ENCODE results near the gene C1orf226. TPM values are rescaled to one million over a fixed set of nuclear protein-coding genes. Genes with fewer than 3 reads are reported as not detected.

Gene C1orf226
- total and polyA plus RNA-seq, 2 experiments from 2014 or later, result 2.8 to 6.6 TPM

DNA sequence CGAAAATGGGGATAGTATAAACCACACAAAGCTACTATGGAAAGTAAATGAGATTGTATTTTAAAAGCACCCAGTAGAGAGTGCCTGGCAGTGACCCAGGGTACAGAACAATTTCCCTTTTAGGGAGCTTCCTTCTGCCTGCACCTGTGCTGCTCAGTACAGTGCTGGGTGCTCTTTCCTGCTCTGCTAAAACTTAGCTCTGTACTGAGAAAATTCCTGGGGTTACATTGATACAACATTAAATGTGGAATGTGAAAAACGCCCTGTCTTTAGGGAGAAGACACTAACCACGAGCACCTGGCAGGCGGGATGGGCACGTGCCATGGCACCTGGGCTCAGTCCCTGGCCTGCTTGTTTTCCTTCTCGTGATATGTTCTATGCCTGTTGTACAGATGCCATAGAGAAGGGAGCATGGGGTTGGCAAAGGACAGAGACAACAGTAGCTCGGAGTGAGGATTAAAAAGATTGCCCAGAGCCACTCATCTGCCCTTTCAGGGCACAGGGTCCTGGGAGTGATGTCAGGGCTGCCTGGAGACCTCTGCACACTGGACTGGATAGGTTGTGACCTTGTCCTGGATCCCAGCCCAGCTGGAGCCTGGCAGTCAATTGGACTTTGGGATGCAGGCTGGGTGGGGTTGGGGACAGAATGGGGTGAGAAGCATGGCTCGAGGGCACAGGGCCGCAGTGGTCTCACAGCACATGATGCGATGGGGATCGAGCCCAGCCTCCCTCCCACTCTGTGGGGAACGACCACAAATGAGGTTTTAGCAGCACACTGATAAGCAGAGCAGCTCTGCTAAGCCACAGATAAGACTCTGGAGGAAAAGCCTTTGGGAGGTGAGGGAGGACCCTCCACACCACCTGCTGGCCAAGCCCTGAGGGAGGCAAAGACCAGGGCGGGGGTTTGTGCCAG lies 9.1 kb upstream of the C1orf226 start:
- Histone ChIP-seq H3K4me3 (no peak overlapping the region), H3K27ac (no peak overlapping the region), H2AFZ (no peak overlapping the region), H3K79me2 (no peaks in the 10 kb centered on the region), H3K36me3 (replicated peaks; ENCODE audit: insufficient read depth, low read depth) (no peaks in the 10 kb centered on the region), H3K4me1 (ENCODE audit: insufficient read depth) (peaks cover 7% of the 10 kb centered on the region), H4K20me1 (ENCODE audit: insufficient read depth, poor library complexity, severe bottlenecking) (no peaks in the 10 kb centered on the region), H3K9me2 (replicated peaks; ENCODE audit: insufficient read depth) (no peaks in the 10 kb centered on the region), H3K4me2 (no peak overlapping the region), H3K27me3 (no peaks in the 10 kb centered on the region), H3K9me3 (ENCODE audit: low read depth) (no peaks in the 10 kb centered on the region)
- WGBS (ENCODE audit: low lambda C conversion rate, missing lambda C conversion rate), result 64% methylated on average over 13 of the region's 13 CpGs
- TF ChIP-seq, protein P1, sequence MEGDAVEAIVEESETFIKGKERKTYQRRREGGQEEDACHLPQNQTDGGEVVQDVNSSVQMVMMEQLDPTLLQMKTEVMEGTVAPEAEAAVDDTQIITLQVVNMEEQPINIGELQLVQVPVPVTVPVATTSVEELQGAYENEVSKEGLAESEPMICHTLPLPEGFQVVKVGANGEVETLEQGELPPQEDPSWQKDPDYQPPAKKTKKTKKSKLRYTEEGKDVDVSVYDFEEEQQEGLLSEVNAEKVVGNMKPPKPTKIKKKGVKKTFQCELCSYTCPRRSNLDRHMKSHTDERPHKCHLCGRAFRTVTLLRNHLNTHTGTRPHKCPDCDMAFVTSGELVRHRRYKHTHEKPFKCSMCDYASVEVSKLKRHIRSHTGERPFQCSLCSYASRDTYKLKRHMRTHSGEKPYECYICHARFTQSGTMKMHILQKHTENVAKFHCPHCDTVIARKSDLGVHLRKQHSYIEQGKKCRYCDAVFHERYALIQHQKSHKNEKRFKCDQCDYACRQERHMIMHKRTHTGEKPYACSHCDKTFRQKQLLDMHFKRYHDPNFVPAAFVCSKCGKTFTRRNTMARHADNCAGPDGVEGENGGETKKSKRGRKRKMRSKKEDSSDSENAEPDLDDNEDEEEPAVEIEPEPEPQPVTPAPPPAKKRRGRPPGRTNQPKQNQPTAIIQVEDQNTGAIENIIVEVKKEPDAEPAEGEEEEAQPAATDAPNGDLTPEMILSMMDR (IDR thresholded peaks at IDR 0.05; ENCODE audit: poor library complexity), result no peak
- TF ChIP-seq EZH2 (IDR thresholded peaks at IDR 0.05; ENCODE audit: borderline replicate concordance), result no peak
- TF ChIP-seq EZH2phosphoT487 (IDR thresholded peaks at IDR 0.05; ENCODE audit: low read depth, severe bottlenecking, unreplicated experiment), result no peak
- no peak for DNase-seq (ENCODE audit: low spot score)

DNA sequence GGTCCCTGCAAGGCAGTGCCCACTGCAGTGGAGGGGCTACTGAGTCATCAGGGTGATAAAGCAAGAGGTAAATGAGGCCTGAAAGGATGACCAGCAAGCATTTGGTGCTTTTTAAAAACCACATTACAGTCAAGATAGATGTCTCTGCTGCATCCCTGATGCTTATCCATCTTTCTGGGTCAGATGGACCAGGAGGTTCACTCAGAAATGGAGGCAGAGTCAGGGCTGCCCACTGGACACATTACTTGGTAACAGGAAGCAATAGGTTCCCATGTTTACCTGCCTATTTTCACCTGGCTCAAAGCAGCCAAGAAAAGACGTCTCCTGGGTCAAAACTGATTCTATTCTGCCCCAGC lies 8.5 kb upstream of the C1orf226 start:
- H3K4me2 ChIP-seq, result no peak overlapping the region
- no peaks in the 10 kb centered on the region for H4K20me1 ChIP-seq (ENCODE audit: insufficient read depth, poor library complexity, severe bottlenecking)
- no peak overlapping the region for H3K4me3 ChIP-seq
- peaks cover 7% of the 10 kb centered on the region for H3K4me1 ChIP-seq (ENCODE audit: insufficient read depth)
- WGBS (ENCODE audit: low lambda C conversion rate, missing lambda C conversion rate), result 81% methylated on average over 1 of the region's 1 CpG
- no peaks in the 10 kb centered on the region for H3K9me2 ChIP-seq (replicated peaks; ENCODE audit: insufficient read depth)
- no peak overlapping the region for H3K27ac ChIP-seq
- TF ChIP-seq EZH2 (IDR thresholded peaks at IDR 0.05; ENCODE audit: borderline replicate concordance) (no peak), EZH2phosphoT487 (IDR thresholded peaks at IDR 0.05; ENCODE audit: low read depth, severe bottlenecking, unreplicated experiment) (no peak)
- TF ChIP-seq, protein P1 (IDR thresholded peaks at IDR 0.05; ENCODE audit: poor library complexity), result no peak
- no peaks in the 10 kb centered on the region for H3K9me3 ChIP-seq (ENCODE audit: low read depth)
- H3K36me3 ChIP-seq (replicated peaks; ENCODE audit: insufficient read depth, low read depth), result no peaks in the 10 kb centered on the region
- no peaks in the 10 kb centered on the region for H3K79me2 ChIP-seq
- H2AFZ ChIP-seq, result no peak overlapping the region
- no peaks in the 10 kb centered on the region for H3K27me3 ChIP-seq
- DNase-seq (ENCODE audit: low spot score), result no peak

DNA sequence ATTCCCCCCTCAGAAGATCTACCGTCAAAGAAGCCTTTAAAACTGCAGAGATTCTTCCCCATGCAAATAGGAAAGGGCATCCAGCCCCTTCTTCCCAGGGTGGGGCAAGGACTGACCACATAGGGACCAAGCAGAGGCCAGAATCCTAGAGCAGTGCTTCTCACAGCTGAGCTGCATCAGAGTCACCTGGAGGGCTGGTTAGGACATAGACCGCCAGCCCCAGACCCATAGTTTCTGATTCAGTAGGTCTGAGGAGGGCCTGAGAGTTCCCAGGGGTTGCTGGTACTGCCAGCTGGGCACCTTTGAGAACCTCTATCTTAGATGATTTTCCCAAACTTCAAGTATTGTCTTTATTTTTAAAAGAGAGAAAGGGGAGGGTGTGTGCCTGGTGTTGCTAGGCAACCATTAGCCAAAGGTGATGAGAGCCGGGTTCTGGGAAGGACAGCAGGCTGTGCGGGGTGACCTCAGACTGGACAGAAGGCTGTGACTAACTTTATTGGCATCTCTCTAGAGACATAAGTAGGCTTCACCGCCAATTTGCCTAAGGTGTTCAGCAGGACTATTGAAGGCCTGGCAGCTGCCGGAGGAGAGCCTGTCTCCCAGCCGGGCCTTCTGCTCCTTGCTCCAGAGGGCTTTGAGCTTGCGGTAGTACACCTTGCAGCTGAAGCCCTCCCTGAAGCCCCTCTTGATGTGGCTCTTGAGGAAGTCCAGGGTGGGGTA lies 7.8 kb upstream of the C1orf226 start:
- TF ChIP-seq EZH2phosphoT487 (IDR thresholded peaks at IDR 0.05; ENCODE audit: low read depth, severe bottlenecking, unreplicated experiment) (no peak), EZH2 (IDR thresholded peaks at IDR 0.05; ENCODE audit: borderline replicate concordance) (no peak)
- 72% methylated on average over 8 of the region's 8 CpGs for WGBS (ENCODE audit: low lambda C conversion rate, missing lambda C conversion rate)
- no peak overlapping the region for H3K4me3 ChIP-seq

DNA sequence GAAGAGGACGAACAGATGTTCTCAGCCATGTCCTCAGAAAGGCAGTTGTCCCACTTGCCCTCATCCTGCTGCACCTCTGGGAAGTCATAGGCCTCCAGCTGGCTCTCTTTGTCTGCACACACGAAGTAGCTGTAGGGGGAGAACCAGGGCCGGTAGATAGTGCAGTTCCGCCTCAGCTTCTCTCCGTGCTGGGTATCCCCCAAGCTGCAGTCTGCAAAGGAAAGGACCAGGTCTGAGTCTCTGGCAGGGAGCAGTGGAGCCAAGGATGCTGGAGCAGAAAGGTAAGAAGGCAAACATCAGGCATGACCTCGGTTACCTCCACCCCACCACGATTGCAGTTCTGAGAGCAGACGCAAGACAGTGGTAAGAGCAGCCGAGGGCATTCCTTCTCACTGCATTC lies 7.1 kb upstream of the C1orf226 start:
- no peaks in the 10 kb centered on the region for H3K36me3 ChIP-seq (replicated peaks; ENCODE audit: insufficient read depth, low read depth)
- no peaks in the 10 kb centered on the region for H4K20me1 ChIP-seq (ENCODE audit: insufficient read depth, poor library complexity, severe bottlenecking)
- no peak overlapping the region for H3K4me2 ChIP-seq
- H3K4me1 ChIP-seq (ENCODE audit: insufficient read depth), result no peaks in the 10 kb centered on the region
- H3K27me3 ChIP-seq, result no peaks in the 10 kb centered on the region
- no peaks in the 10 kb centered on the region for H3K9me3 ChIP-seq (ENCODE audit: low read depth)
- no peaks in the 10 kb centered on the region for H3K79me2 ChIP-seq
- no peak overlapping the region for H2AFZ ChIP-seq
- H3K27ac ChIP-seq, result no peak overlapping the region
- 94% methylated on average over 9 of the region's 9 CpGs for WGBS (ENCODE audit: low lambda C conversion rate, missing lambda C conversion rate)
- no peaks in the 10 kb centered on the region for H3K9me2 ChIP-seq (replicated peaks; ENCODE audit: insufficient read depth)
- no peak overlapping the region for H3K4me3 ChIP-seq
- DNase-seq (ENCODE audit: low spot score), result no peak
- no peak for TF ChIP-seq EZH2phosphoT487 (IDR thresholded peaks at IDR 0.05; ENCODE audit: low read depth, severe bottlenecking, unreplicated experiment)
- no peak for TF ChIP-seq EZH2 (IDR thresholded peaks at IDR 0.05; ENCODE audit: borderline replicate concordance)
- TF ChIP-seq, protein P1 (IDR thresholded peaks at IDR 0.05; ENCODE audit: poor library complexity), result no peak

More for the DNA sequence above, 7.8 kb upstream of the C1orf226 start:
- Histone ChIP-seq H3K4me1 (ENCODE audit: insufficient read depth) (peaks cover 6% of the 10 kb centered on the region), H3K36me3 (replicated peaks; ENCODE audit: insufficient read depth, low read depth) (no peaks in the 10 kb centered on the region), H3K27me3 (no peaks in the 10 kb centered on the region), H3K9me3 (ENCODE audit: low read depth) (no peaks in the 10 kb centered on the region), H4K20me1 (ENCODE audit: insufficient read depth, poor library complexity, severe bottlenecking) (no peaks in the 10 kb centered on the region), H3K79me2 (no peaks in the 10 kb centered on the region), H3K9me2 (replicated peaks; ENCODE audit: insufficient read depth) (no peaks in the 10 kb centered on the region), H3K27ac (no peak overlapping the region), H3K4me2 (no peak overlapping the region), H2AFZ (no peak overlapping the region)
- DNase-seq (ENCODE audit: low spot score), result no peak

Measured in hepatocyte (in vitro differentiated cells).